Cardiac muscle cell (in vitro differentiated cells and primary cell): ENCODE measurements around the gene FSIP1. TPM values are rescaled to one million over a fixed set of nuclear protein-coding genes. Genes with fewer than 3 reads are reported as not detected.

Source experiments
- DNase-seq, 2 donors: peaks; one replicate each; pipeline versions ENCODE4 v3.0.0 to v3.0.0-alpha.2; 2010 to 2017; ENCODE audit warnings: low read depth in 1 of 2, low spot score in 1 of 2
- H3K27ac ChIP-seq: fragments of 200-600 bp; sonication (generic); 2 replicates; pipeline ENCODE4 v1.5.1; 2016
- H3K27me3 ChIP-seq: fragments of 200-600 bp; sonication (generic); 2 replicates; pipeline ENCODE4 v1.6.0; 2016; ENCODE audit warnings: control low read depth
- H3K36me3 ChIP-seq: fragments of 200-600 bp; sonication (generic); 2 replicates; pipeline ENCODE4 v1.5.1; 2016; ENCODE audit warnings: control low read depth
- H3K4me1 ChIP-seq: fragments of 200-600 bp; sonication (generic); 2 replicates; pipeline ENCODE4 v1.8.1; 2017; ENCODE audit warnings: low read depth, mild to moderate bottlenecking, mixed run types
- H3K4me3 ChIP-seq: fragments of 200-600 bp; sonication (generic); 2 replicates; pipeline ENCODE4 v1.5.1; 2016; ENCODE audit warnings: mild to moderate bottlenecking
- H3K9me3 ChIP-seq: fragments of 200-600 bp; sonication (generic); 2 replicates; pipeline ENCODE4 v1.5.1; 2017; ENCODE audit warnings: low read depth, mild to moderate bottlenecking, control low read depth
- polyA plus RNA-seq: library from polyadenylated mRNA; unstranded; fragments of >200 nt; fragmentation: Nextera tagmentation; extraction: Ambion mirVana; gene quantifications from 2 replicates; pipeline ENCODE4 v1.2.1, GENCODE V29; 2016
- total RNA-seq: library from RNA; depleted of rRNA; stranded (reverse); fragments of >200 nt; gene quantifications from 2 replicates; pipeline ENCODE4 v1.2.3, GENCODE V29; 2016
- TF ChIP-seq, protein P1 (sequence below): IDR thresholded peaks from 2 replicates; pipeline ENCODE4 v1.5.1; 2012; ENCODE audit warnings: low read depth, mild to moderate bottlenecking, low read length

FSIP1 gene
- total and polyA plus RNA-seq, 2 experiments from 2014 or later, result 0.15 to 0.33 TPM

DNA sequence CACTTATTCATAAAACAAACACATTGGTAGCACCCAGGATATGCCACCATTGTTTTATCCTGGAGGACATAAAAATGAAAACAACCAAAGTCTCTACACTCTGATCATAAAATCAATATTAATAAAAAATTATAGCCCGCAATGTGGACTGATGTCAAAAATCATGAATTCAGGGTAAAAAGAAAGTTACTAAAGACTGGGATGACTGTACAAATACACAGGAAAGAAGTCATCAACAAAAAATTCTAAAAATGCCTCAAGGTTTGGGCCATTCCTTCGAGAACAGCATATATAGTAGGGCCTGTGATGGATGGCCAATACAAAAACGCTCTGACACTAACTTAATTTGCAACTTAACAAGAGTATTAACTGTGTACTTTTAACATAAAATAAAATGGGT, 125.0 kb downstream of the FSIP1 start:
- TF ChIP-seq, protein P1, sequence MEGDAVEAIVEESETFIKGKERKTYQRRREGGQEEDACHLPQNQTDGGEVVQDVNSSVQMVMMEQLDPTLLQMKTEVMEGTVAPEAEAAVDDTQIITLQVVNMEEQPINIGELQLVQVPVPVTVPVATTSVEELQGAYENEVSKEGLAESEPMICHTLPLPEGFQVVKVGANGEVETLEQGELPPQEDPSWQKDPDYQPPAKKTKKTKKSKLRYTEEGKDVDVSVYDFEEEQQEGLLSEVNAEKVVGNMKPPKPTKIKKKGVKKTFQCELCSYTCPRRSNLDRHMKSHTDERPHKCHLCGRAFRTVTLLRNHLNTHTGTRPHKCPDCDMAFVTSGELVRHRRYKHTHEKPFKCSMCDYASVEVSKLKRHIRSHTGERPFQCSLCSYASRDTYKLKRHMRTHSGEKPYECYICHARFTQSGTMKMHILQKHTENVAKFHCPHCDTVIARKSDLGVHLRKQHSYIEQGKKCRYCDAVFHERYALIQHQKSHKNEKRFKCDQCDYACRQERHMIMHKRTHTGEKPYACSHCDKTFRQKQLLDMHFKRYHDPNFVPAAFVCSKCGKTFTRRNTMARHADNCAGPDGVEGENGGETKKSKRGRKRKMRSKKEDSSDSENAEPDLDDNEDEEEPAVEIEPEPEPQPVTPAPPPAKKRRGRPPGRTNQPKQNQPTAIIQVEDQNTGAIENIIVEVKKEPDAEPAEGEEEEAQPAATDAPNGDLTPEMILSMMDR, result no peak
- no peak overlapping the region for H3K27ac ChIP-seq
- H3K27me3 ChIP-seq, result no peaks in the 10 kb centered on the region
- DNase-seq, result peak in 1 of 2 donors; percentile 67
- no peaks in the 10 kb centered on the region for H3K4me1 ChIP-seq
- no peaks in the 10 kb centered on the region for H3K9me3 ChIP-seq
- H3K36me3 ChIP-seq, result no peaks in the 10 kb centered on the region
- H3K4me3 ChIP-seq, result no peak overlapping the region

DNA sequence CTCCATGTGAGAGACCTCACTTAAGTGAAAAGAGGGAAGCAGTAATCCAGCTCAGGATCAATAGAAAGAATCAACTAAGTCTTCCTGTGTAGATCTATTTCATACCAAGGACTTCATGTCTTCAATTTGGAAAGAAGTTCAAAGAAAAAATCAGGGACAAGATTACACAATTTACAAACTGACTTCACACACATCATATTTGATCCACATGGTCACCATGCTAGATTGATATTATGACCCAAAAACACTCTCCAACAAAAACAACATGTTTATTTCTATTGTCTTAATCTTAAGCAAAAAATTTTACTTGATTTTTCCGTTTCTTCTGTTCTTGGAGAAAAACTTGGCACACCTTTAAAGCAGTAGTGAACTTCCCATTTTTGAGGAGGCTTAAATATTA, 125.5 kb downstream of the FSIP1 start:
- no peaks in the 10 kb centered on the region for H3K27me3 ChIP-seq
- H3K9me3 ChIP-seq, result no peaks in the 10 kb centered on the region
- no peak overlapping the region for H3K27ac ChIP-seq
- DNase-seq, result peak in 1 of 2 donors; percentile 7
- H3K4me1 ChIP-seq, result no peaks in the 10 kb centered on the region
- TF ChIP-seq, protein P1, result no peak
- H3K4me3 ChIP-seq, result no peak overlapping the region
- H3K36me3 ChIP-seq, result no peaks in the 10 kb centered on the region

DNA sequence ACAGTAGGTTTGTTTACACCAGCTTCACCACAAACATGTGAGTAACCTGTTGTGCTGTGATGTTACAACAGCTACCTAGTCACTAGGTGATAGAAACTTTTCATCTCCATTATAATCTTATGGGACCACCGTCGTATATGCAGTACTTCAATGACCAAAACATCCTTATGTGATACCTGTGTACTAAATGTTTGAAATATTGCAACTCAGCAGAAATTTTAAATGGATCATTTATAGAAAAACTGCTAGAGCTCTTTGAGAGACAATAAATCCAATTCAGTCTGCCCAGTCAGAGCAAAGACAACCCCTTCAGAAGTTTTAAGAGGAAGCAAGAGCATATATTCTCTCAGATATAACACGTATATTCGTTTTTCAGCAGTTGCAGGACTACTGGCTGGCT, 128.3 kb downstream of the FSIP1 start:
- TF ChIP-seq, protein P1, result no peak
- DNase-seq, result no peak
- H3K4me1 ChIP-seq, result no peaks in the 10 kb centered on the region
- no peak overlapping the region for H3K27ac ChIP-seq
- H3K4me3 ChIP-seq, result no peak overlapping the region
- no peaks in the 10 kb centered on the region for H3K9me3 ChIP-seq
- no peaks in the 10 kb centered on the region for H3K36me3 ChIP-seq
- no peaks in the 10 kb centered on the region for H3K27me3 ChIP-seq

DNA sequence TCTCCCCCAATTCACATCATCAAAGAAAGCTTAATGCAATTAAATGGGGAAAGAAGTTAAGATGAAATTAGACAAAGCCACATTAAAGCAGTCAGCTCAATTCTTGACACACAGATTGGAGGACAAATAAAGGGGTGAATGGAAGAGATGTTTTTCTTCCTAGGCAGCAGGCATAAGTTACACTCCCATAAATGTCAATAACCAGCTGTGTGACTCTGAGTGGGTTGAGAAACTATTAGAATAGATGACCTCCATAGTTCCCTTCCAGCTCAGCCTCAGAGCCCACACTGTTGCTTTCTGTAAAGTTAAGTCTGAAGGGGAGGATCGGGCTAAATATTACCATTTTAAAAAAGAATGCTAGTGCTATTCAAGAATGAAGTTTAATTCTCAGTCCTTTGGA, 130.8 kb downstream of the FSIP1 start:
- Histone ChIP-seq H3K4me3 (no peak overlapping the region), H3K9me3 (no peaks in the 10 kb centered on the region), H3K27me3 (no peaks in the 10 kb centered on the region), H3K4me1 (no peaks in the 10 kb centered on the region), H3K27ac (no peak overlapping the region), H3K36me3 (no peaks in the 10 kb centered on the region)
- no peak for DNase-seq
- TF ChIP-seq, protein P1, result no peak

DNA sequence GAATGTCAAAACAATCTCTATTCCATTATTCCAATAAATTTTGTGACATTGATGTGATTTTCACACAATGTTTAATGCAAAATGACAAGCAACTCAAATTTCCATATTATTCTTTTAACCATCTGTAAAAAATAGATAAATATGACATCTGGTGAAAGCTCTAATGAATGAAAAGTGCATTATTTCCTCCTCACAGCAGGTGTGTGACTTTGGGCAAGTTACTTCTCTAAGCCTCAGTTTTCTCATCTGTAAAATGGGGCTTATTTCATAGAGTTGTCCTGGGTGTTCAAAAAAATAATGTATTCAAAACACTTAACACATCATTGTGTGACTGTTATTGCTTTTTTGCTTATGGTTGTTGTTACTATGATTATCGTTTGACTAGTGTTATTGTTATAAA, 131.3 kb downstream of the FSIP1 start:
- no peaks in the 10 kb centered on the region for H3K36me3 ChIP-seq
- no peaks in the 10 kb centered on the region for H3K9me3 ChIP-seq
- H3K4me1 ChIP-seq, result no peaks in the 10 kb centered on the region
- no peak overlapping the region for H3K4me3 ChIP-seq
- no peaks in the 10 kb centered on the region for H3K27me3 ChIP-seq
- H3K27ac ChIP-seq, result no peak overlapping the region
- no peak for DNase-seq
- TF ChIP-seq, protein P1, result no peak

DNA sequence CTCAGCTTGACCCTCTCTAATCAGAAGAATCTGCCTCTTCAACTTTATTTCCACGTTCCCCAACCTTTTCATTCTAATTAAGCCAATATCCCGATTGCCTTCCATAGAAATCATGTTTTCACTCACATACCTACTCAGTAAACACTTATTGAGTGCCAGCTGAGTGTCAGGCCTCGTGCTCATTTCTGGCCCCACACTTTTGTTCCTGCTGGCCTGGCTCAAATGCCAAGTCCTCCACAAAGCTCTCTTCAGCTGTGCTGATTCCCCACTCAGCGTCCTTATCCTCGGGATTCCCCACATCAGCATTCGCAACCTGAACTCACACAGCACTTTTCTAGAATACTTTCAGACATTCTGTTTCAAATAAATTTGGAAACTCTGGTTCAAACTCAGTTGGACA, 132.9 kb downstream of the FSIP1 start:
- Histone ChIP-seq H3K4me3 (no peak overlapping the region), H3K9me3 (no peaks in the 10 kb centered on the region), H3K4me1 (peaks cover 7% of the 10 kb centered on the region), H3K27me3 (no peaks in the 10 kb centered on the region), H3K36me3 (no peaks in the 10 kb centered on the region), H3K27ac (no peak overlapping the region)
- DNase-seq, result no peak
- TF ChIP-seq, protein P1, result no peak
